Ishikawa (cell line): ENCODE data around the gene KSR2.

Experiments used
- CEBPB ChIP-seq: IDR thresholded peaks from 2 replicates; pipeline ENCODE4 v1.6.1; 2012
- CREB1 ChIP-seq: IDR thresholded peaks from 2 replicates; pipeline ENCODE4 v1.6.1; 2012; ENCODE audit warnings: low read depth
- EGR1 ChIP-seq: IDR thresholded peaks from 2 replicates; pipeline ENCODE4 v1.6.1; 2012
- EP300 ChIP-seq: IDR thresholded peaks from 2 replicates; pipeline ENCODE4 v1.6.1; 2012; ENCODE audit warnings: borderline replicate concordance
- FOXM1 ChIP-seq: IDR thresholded peaks from 2 replicates; pipeline ENCODE4 v1.6.1; 2012; ENCODE audit warnings: low read depth, borderline replicate concordance
- NFIC ChIP-seq: IDR thresholded peaks from 2 replicates; pipeline ENCODE4 v1.6.1; 2012
- RAD21 ChIP-seq: IDR thresholded peaks from 2 replicates; pipeline ENCODE4 v1.6.1; 2012; ENCODE audit warnings: low read depth
- TAF1 ChIP-seq: IDR thresholded peaks from 2 replicates; pipeline ENCODE4 v1.6.1; 2012; ENCODE audit warnings: low read depth, mild to moderate bottlenecking
- TCF12 ChIP-seq: IDR thresholded peaks from 2 replicates; pipeline ENCODE4 v1.6.1; 2012; ENCODE audit warnings: low read depth
- TEAD4 ChIP-seq: IDR thresholded peaks from 2 replicates; pipeline ENCODE4 v1.6.1; 2012
- YY1 ChIP-seq: IDR thresholded peaks from 2 replicates; pipeline ENCODE4 v1.6.1; 2012; ENCODE audit warnings: low read depth
- ZBTB7A ChIP-seq: IDR thresholded peaks from 2 replicates; pipeline ENCODE4 v1.6.1; 2012; ENCODE audit warnings: low read depth
- TF ChIP-seq, protein P1 (sequence below): IDR thresholded peaks from 2 replicates; pipeline ENCODE4 v1.6.1; 2012
- TF ChIP-seq, protein P2 (sequence below): IDR thresholded peaks from 2 replicates; pipeline ENCODE4 v1.6.1; 2012; ENCODE audit warnings: low read depth, mild to moderate bottlenecking
- TF ChIP-seq, protein P3 (sequence below): IDR thresholded peaks from 2 replicates; pipeline ENCODE4 v1.6.1; 2012

Gene KSR2

DNA sequence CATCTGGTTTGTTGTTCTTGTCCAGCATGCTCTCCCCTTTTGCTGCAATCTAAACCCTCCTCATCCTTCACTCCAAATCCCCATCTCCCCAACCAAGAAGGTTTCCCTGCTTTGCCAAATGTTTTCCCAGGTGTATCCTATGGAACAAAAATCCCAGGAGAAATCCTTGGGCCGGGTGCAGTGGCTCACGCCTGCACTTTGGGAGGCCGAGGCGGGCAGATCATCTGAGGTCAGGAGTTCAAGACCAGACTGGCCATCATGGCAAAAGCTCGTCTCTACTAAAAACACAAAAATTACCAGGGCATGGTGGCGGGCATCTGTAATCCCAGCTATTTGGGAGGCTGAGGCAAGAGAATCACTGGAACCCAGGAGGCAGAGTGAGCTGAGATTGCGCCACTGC is 5.0 kb downstream of the KSR2 start:
- no peak for TF ChIP-seq TEAD4
- no peak for TF ChIP-seq CREB1
- no peak for TF ChIP-seq EP300
- no peak for TF ChIP-seq FOXM1

DNA sequence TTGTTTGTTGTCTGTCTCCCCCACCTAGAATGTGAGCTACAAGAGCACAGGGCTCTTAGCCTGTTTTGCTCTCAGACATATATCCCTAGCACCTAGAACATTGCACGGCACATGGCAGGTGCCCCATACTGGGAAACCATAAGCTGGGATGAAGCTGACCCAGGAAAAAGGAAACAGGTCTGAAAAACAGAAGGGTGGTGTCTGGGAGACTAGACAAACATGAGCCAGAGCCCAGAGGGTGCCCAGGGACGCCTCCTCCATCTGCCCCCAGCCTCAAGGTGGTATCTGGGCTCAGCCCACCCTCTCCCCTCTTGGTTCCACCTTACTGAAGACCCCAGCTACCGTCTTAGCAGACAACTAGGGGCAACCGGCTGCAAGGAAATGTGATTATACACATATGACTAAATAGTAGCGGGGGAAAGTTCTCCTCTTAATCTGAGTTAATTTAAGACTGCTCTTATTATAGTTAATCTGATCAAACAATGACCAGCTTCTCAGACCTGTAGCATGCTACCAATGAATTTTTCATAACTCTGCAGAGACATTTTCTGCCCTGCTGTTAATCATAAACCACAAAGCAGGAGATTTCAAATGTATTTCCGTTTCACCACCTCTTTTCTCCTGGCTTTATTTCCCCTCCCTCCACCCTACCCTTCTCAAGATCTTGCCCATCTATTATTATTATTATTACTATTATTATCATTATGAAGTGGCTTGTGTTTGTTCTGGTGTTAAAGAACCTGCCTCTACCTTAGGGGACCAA is 31.9 kb downstream of the KSR2 start:
- TF ChIP-seq RAD21 = no peak

DNA sequence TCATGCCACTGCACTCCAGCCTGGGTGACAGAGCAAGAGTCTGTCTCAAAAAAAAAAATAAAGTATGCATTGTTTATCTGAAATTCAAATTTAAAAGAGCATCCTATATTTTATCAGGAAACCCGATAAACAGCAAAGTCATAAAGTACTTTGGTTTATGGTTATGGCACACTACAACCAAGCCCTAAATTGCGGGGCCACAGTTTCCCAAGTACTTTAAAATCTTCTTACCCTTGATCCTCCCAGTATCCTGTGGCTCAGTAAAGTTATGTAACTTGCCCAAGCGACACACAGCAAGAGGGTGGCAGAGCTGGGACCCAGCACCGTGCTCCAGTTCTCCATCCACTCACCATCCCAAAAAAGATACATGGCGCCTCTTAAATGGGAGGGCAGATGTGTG is 35.2 kb downstream of the KSR2 start:
- TF ChIP-seq, protein P1, sequence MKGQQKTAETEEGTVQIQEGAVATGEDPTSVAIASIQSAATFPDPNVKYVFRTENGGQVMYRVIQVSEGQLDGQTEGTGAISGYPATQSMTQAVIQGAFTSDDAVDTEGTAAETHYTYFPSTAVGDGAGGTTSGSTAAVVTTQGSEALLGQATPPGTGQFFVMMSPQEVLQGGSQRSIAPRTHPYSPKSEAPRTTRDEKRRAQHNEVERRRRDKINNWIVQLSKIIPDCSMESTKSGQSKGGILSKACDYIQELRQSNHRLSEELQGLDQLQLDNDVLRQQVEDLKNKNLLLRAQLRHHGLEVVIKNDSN = no peak
- TF ChIP-seq CREB1 = no peak
- no peak for TF ChIP-seq TCF12
- no peak for TF ChIP-seq YY1
- TF ChIP-seq NFIC = no peak
- TF ChIP-seq TAF1 = no peak
- no peak for TF ChIP-seq TEAD4
- TF ChIP-seq FOXM1 = no peak
- TF ChIP-seq CEBPB = no peak
- no peak for TF ChIP-seq EGR1
- no peak for TF ChIP-seq ZBTB7A
- TF ChIP-seq RAD21 = no peak
- no peak for TF ChIP-seq EP300
- TF ChIP-seq, protein P2, sequence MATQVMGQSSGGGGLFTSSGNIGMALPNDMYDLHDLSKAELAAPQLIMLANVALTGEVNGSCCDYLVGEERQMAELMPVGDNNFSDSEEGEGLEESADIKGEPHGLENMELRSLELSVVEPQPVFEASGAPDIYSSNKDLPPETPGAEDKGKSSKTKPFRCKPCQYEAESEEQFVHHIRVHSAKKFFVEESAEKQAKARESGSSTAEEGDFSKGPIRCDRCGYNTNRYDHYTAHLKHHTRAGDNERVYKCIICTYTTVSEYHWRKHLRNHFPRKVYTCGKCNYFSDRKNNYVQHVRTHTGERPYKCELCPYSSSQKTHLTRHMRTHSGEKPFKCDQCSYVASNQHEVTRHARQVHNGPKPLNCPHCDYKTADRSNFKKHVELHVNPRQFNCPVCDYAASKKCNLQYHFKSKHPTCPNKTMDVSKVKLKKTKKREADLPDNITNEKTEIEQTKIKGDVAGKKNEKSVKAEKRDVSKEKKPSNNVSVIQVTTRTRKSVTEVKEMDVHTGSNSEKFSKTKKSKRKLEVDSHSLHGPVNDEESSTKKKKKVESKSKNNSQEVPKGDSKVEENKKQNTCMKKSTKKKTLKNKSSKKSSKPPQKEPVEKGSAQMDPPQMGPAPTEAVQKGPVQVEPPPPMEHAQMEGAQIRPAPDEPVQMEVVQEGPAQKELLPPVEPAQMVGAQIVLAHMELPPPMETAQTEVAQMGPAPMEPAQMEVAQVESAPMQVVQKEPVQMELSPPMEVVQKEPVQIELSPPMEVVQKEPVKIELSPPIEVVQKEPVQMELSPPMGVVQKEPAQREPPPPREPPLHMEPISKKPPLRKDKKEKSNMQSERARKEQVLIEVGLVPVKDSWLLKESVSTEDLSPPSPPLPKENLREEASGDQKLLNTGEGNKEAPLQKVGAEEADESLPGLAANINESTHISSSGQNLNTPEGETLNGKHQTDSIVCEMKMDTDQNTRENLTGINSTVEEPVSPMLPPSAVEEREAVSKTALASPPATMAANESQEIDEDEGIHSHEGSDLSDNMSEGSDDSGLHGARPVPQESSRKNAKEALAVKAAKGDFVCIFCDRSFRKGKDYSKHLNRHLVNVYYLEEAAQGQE = no peak
- TF ChIP-seq, protein P3, sequence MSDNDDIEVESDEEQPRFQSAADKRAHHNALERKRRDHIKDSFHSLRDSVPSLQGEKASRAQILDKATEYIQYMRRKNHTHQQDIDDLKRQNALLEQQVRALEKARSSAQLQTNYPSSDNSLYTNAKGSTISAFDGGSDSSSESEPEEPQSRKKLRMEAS = no peak

DNA sequence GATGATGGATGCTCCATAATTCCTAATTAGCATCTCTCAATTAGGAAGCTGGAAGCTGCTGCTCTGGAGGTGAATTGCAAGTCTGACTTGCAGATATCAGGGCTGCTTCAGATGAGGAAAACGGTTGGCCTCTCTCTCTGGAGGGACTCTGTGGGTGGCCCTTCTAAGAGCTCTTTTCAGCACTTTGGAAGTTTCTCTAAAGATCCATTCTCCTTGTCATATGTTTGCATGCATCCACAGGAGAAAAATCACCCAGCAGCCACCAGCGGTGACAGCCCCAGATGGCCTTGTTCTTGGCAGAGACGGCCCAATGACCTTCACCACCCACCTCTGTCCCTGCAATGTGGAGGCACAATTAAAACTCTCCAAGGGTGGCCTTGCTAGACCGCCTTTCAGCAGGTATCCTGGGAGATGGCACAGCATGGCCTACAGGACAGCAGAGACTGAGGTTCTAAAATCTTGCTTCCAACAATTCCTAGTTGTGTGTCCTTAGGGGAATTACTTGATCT is 42.3 kb downstream of the KSR2 start:
- no peak for TF ChIP-seq CREB1
- TF ChIP-seq TAF1 = no peak
- TF ChIP-seq YY1 = no peak
- TF ChIP-seq ZBTB7A = no peak
- no peak for TF ChIP-seq EGR1
- no peak for TF ChIP-seq EP300
- TF ChIP-seq, protein P3 = no peak
- TF ChIP-seq TCF12 = no peak

DNA sequence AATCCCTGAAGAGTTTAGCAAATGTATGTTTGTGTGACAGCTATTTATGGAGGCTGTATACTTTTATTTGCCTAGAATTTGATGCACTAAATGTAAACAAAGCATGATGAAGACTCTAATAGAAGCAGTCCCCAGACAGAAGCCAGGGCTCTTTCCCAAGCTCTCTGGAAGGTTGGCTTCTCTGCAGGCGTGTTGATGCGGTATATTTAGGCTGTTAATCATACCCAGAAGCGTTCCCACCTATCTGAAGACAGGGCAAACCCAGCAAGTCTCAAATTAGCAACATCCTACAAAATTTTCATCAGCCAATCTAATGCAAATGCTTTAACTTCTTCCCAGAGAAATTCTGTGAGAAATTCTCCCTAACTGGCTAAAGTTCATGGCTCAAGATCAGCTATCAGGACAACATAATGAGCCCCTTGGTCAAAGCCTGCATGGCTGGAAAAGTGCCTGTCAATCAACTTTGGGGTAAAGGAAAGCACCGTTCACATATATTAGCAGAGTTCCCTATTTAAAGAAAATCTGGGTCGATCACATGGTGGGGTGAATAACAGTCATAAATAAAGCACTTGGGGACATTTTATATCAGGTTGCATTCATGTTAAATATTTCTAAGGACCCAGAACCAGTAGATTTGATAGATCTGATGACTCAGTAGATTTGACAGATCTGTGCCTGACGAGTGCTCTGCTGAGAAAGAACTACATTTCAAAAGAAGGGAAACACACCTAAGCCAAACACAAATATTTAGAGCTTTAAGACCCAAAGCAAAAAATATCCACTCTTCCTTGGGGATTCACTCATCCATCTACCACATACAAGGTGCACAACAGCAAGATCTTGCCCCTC is 46.6 kb downstream of the KSR2 start:
- TF ChIP-seq TAF1 (no peak), TCF12 (no peak), TEAD4 (no peak), EGR1 (no peak), EP300 (no peak), CREB1 (no peak), YY1 (no peak), ZBTB7A (no peak), CEBPB (no peak), RAD21 (no peak)
- TF ChIP-seq, protein P2 = no peak

DNA sequence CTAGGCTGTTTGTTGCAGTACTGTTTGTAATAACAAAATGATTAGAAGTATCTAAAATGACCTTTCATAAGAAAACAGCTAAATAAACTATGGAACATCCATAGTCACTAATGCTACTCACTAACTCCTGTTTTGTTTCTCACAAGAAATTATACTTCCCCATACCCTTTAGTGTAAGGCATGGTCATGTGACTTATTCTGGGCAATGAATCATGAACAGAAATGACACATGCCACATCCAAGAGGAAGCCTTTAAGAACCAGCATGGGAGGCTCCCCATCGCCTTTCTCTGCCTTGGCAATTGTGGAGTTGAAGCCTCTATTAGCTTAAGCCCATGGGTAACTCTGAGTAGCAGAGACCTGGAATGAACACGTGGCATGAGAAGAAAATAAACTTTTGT is 49.3 kb downstream of the KSR2 start:
- no peak for TF ChIP-seq CEBPB
